ENCODE results near the gene TMEM266.

DNA sequence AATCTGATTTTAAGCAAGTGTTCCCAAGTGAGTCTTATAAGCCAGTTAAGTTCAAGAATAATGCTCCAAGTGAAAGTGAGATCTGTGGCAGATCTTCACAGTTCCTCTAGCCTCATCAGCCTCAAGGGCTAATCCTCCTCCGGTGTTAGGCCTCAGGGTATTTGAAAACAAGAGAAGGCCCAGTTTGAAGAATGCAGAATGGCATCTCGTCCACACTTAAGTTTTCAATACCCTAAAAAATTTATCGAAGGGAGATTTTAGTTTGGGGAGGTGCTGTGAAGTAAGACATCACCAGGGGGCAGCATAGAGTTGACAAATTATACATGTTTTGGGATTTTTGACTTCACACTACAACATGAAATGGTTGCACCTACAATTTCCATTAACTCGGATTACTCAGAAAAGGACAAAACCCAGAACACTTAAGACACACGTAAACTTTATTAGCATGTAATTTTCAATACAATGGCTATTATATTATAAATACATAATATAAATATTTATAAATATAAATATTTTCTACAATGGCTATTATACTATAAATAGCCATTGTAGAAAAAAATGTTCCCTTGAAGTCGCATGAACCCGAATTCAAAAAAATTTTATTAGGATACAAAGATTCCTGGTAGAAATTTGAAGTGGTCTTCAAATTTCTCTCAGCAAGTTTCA lies 2.3 kb upstream of the TMEM266 start:
- TF ChIP-seq, protein P1, sequence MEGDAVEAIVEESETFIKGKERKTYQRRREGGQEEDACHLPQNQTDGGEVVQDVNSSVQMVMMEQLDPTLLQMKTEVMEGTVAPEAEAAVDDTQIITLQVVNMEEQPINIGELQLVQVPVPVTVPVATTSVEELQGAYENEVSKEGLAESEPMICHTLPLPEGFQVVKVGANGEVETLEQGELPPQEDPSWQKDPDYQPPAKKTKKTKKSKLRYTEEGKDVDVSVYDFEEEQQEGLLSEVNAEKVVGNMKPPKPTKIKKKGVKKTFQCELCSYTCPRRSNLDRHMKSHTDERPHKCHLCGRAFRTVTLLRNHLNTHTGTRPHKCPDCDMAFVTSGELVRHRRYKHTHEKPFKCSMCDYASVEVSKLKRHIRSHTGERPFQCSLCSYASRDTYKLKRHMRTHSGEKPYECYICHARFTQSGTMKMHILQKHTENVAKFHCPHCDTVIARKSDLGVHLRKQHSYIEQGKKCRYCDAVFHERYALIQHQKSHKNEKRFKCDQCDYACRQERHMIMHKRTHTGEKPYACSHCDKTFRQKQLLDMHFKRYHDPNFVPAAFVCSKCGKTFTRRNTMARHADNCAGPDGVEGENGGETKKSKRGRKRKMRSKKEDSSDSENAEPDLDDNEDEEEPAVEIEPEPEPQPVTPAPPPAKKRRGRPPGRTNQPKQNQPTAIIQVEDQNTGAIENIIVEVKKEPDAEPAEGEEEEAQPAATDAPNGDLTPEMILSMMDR (IDR thresholded peaks at IDR 0.05; ENCODE audit: insufficient read depth, low read length, poor library complexity, severe bottlenecking) = peak; percentile 71
- no peak for TF ChIP-seq EZH2phosphoT487 (conservative IDR thresholded peaks at IDR 0.05; ENCODE audit: low read length)
